ENCODE measurements around the gene FAM107B.
A peak's percentile ranks its signal among the peaks of the same experiment; 100 is the strongest.

DNA sequence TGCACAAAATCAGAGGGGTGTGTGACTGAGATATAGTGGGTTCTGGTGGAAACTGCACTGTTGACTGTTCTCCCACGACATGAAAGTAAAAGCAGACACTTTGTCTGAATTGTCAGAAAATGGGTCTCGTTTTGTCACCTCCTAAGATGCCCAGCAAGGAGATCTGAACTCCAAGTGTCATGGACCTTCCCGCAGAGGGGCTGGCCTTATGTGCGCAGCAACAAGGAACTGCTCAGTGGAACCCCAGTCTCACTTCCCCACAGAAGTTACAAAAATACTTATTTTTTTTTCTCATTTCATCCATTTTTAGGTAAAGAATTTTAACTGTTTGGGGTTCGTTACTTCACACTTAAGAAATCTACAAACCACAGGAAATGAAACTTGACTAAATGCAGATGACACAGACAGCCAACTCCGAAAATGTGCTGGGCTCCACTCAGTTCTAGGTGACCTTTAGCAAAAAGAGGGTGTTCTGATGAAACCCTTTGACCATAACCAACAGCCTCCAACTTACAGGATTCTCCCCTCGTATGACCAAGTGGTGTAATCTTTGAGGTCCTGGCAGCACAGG lies 115.0 kb downstream of the FAM107B start:
- peak; percentile 35; the same call in 1 of the 2 replicates for TF ChIP-seq SMC3 (IDR thresholded peaks at IDR 0.05; ENCODE audit: borderline replicate concordance, low read length)
- TF ChIP-seq, protein P1, sequence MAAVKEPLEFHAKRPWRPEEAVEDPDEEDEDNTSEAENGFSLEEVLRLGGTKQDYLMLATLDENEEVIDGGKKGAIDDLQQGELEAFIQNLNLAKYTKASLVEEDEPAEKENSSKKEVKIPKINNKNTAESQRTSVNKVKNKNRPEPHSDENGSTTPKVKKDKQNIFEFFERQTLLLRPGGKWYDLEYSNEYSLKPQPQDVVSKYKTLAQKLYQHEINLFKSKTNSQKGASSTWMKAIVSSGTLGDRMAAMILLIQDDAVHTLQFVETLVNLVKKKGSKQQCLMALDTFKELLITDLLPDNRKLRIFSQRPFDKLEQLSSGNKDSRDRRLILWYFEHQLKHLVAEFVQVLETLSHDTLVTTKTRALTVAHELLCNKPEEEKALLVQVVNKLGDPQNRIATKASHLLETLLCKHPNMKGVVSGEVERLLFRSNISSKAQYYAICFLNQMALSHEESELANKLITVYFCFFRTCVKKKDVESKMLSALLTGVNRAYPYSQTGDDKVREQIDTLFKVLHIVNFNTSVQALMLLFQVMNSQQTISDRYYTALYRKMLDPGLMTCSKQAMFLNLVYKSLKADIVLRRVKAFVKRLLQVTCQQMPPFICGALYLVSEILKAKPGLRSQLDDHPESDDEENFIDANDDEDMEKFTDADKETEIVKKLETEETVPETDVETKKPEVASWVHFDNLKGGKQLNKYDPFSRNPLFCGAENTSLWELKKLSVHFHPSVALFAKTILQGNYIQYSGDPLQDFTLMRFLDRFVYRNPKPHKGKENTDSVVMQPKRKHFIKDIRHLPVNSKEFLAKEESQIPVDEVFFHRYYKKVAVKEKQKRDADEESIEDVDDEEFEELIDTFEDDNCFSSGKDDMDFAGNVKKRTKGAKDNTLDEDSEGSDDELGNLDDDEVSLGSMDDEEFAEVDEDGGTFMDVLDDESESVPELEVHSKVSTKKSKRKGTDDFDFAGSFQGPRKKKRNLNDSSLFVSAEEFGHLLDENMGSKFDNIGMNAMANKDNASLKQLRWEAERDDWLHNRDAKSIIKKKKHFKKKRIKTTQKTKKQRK (IDR thresholded peaks at IDR 0.05; ENCODE audit: low read depth, low read length): no peak
- TF ChIP-seq POLR2A (IDR thresholded peaks at IDR 0.05; ENCODE audit: low read depth, low read length): no peak
- no peak for TF ChIP-seq SIN3A (IDR thresholded peaks at IDR 0.05; ENCODE audit: low read depth, low read length)
- TF ChIP-seq, protein P2, sequence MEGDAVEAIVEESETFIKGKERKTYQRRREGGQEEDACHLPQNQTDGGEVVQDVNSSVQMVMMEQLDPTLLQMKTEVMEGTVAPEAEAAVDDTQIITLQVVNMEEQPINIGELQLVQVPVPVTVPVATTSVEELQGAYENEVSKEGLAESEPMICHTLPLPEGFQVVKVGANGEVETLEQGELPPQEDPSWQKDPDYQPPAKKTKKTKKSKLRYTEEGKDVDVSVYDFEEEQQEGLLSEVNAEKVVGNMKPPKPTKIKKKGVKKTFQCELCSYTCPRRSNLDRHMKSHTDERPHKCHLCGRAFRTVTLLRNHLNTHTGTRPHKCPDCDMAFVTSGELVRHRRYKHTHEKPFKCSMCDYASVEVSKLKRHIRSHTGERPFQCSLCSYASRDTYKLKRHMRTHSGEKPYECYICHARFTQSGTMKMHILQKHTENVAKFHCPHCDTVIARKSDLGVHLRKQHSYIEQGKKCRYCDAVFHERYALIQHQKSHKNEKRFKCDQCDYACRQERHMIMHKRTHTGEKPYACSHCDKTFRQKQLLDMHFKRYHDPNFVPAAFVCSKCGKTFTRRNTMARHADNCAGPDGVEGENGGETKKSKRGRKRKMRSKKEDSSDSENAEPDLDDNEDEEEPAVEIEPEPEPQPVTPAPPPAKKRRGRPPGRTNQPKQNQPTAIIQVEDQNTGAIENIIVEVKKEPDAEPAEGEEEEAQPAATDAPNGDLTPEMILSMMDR (IDR thresholded peaks at IDR 0.05 in 2 of 3, conservative IDR thresholded peaks at IDR 0.05 in 1 of 3; ENCODE audit: control insufficient read depth in 2 of 3, extremely low read depth in 1 of 3, insufficient read depth in 1 of 3, low read depth in 3 of 3, low read length in 3 of 3): no peak
- peak; percentile 81 to 86 for TF ChIP-seq BHLHE40 (IDR thresholded peaks at IDR 0.05; ENCODE audit: borderline replicate concordance in 1 of 2, low read depth in 2 of 2, low read length in 1 of 2)
- TF ChIP-seq, protein P3, sequence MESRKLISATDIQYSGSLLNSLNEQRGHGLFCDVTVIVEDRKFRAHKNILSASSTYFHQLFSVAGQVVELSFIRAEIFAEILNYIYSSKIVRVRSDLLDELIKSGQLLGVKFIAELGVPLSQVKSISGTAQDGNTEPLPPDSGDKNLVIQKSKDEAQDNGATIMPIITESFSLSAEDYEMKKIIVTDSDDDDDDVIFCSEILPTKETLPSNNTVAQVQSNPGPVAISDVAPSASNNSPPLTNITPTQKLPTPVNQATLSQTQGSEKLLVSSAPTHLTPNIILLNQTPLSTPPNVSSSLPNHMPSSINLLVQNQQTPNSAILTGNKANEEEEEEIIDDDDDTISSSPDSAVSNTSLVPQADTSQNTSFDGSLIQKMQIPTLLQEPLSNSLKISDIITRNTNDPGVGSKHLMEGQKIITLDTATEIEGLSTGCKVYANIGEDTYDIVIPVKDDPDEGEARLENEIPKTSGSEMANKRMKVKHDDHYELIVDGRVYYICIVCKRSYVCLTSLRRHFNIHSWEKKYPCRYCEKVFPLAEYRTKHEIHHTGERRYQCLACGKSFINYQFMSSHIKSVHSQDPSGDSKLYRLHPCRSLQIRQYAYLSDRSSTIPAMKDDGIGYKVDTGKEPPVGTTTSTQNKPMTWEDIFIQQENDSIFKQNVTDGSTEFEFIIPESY (IDR thresholded peaks at IDR 0.05): no peak; the same call in 1 of the 2 replicates
- TF ChIP-seq RBBP5 (conservative IDR thresholded peaks at IDR 0.05): no peak
- peak; percentile 84 for TF ChIP-seq BMI1 (IDR thresholded peaks at IDR 0.05; ENCODE audit: borderline replicate concordance)
- peak; percentile 99 for TF ChIP-seq FOXM1 (IDR thresholded peaks at IDR 0.05; ENCODE audit: low read depth, low read length)
- TF ChIP-seq LARP7 (IDR thresholded peaks at IDR 0.05): no peak
- TF ChIP-seq RCOR1 (conservative IDR thresholded peaks at IDR 0.05; ENCODE audit: low read depth, low read length): no peak; the same call in 1 of the 2 replicates
- no peak for TF ChIP-seq PBX3 (IDR thresholded peaks at IDR 0.05; ENCODE audit: insufficient replicate concordance, low read depth, low read length)

Data from GM12878 (cell line).